Glutamatergic neuron (in vitro differentiated cells): ENCODE results near the gene EML6. TPM values are rescaled to one million over a fixed set of nuclear protein-coding genes. Genes with fewer than 3 reads are reported as not detected.
"Not testable (repeated sequence)": the region's sequence is repeated elsewhere in the genome, so short reads cannot be mapped to it uniquely, and the experiment has no call there.

Experiments used
- DNase-seq: peaks from one replicate; pipeline ENCODE4 v3.0.0; 2022
- H3K27ac Mint-ChIP-seq: one replicate; pipeline ENCODE4 v1.8.0; 2020; ENCODE audit warnings: mild to moderate bottlenecking, mixed read lengths, inconsistent platforms; ENCODE audit not compliant: unreplicated experiment
- H3K27me3 Mint-ChIP-seq: one replicate; pipeline ENCODE4 v1.8.0; 2020; ENCODE audit warnings: mild to moderate bottlenecking, moderate library complexity, mixed read lengths, inconsistent platforms; ENCODE audit not compliant: unreplicated experiment
- H3K36me3 Mint-ChIP-seq: one replicate; pipeline ENCODE4 v1.8.0; 2020; ENCODE audit warnings: mild to moderate bottlenecking, mixed read lengths, inconsistent platforms; ENCODE audit not compliant: unreplicated experiment
- H3K4me1 Mint-ChIP-seq: one replicate; pipeline ENCODE4 v1.8.0; 2020; ENCODE audit warnings: mild to moderate bottlenecking, low read depth, mixed read lengths, inconsistent platforms; ENCODE audit not compliant: unreplicated experiment
- H3K4me3 Mint-ChIP-seq: one replicate; pipeline ENCODE4 v1.8.0; 2020; ENCODE audit warnings: mild to moderate bottlenecking, mixed read lengths, inconsistent platforms; ENCODE audit not compliant: unreplicated experiment
- H3K9me3 Mint-ChIP-seq: one replicate; pipeline ENCODE4 v1.8.0; 2020; ENCODE audit warnings: mild to moderate bottlenecking, moderate library complexity, mixed read lengths, inconsistent platforms; ENCODE audit not compliant: unreplicated experiment
- total RNA-seq: library from RNA; stranded (reverse); fragmentation: NEBNext Ultra II Directional; extraction: Animal tissue kit (Norgen Biotek cat#: 25700); gene quantifications from one replicate; pipeline ENCODE4 v1.2.1, GENCODE V29; 2021; ENCODE audit not compliant: unreplicated experiment
- TF ChIP-seq, protein P1 (sequence below): fragments of 200-600 bp; sonication (generic); IDR thresholded peaks from one replicate; pipeline ENCODE4 v1.5.0; 2021; ENCODE audit not compliant: partially characterized antibody, unreplicated experiment

The EML6 gene
- total RNA-seq, 1 donor from 2014 or later, result 0.91 TPM

DNA sequence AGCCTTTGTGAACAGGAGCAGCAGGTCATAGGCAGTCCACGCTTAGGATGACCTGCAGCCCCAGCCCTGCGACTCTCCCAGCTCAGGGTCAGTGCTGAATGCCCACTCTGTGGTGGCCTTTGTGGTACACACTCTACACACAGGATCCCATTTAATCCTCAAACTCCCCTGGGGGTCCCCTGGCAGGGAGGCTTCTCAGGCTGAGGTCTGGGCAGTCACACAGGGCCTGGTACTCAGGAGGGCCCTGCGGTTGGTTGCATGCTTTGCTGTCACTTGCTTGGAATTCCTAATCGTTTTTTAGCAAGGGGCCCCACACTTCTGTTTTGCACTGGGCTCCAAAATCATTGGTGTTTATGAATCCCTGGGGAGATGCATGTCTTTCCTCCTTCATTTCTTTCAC lies 113.0 kb downstream of the EML6 start:
- TF ChIP-seq, protein P1, sequence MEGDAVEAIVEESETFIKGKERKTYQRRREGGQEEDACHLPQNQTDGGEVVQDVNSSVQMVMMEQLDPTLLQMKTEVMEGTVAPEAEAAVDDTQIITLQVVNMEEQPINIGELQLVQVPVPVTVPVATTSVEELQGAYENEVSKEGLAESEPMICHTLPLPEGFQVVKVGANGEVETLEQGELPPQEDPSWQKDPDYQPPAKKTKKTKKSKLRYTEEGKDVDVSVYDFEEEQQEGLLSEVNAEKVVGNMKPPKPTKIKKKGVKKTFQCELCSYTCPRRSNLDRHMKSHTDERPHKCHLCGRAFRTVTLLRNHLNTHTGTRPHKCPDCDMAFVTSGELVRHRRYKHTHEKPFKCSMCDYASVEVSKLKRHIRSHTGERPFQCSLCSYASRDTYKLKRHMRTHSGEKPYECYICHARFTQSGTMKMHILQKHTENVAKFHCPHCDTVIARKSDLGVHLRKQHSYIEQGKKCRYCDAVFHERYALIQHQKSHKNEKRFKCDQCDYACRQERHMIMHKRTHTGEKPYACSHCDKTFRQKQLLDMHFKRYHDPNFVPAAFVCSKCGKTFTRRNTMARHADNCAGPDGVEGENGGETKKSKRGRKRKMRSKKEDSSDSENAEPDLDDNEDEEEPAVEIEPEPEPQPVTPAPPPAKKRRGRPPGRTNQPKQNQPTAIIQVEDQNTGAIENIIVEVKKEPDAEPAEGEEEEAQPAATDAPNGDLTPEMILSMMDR, result no peak
- peaks cover 8% of the 10 kb centered on the region for H3K4me1 Mint-ChIP-seq
- H3K27me3 Mint-ChIP-seq, result no peaks in the 10 kb centered on the region
- no peaks in the 10 kb centered on the region for H3K36me3 Mint-ChIP-seq
- no peak overlapping the region for H3K4me3 Mint-ChIP-seq
- no peaks in the 10 kb centered on the region for H3K9me3 Mint-ChIP-seq
- no peak for DNase-seq
- no peak overlapping the region for H3K27ac Mint-ChIP-seq

DNA sequence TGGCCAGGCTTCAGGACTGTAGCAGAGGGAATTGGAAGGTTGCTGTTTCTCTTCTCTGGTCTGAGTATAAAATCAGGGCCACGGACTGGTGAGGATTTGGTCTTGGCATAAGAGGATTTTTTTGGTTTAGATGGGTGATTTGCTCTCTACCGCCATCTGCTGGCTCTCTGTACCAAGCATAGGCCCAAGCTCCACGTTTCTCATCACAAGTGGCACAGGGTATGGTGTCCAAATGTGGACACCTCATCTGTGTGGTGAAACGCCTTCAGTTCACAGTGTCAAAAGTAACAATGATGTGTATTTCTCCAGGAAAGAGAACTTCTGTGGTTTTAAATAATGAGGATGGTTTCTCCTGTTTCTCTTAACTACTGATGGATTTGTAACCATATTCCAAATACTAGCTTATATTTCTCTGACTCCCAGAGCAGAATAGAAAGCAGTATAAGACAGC lies 115.1 kb downstream of the EML6 start:
- Mint-ChIP-seq H3K27ac (no peak overlapping the region), H3K36me3 (no peaks in the 10 kb centered on the region), H3K9me3 (no peaks in the 10 kb centered on the region), H3K27me3 (no peaks in the 10 kb centered on the region), H3K4me1 (peaks cover 8% of the 10 kb centered on the region), H3K4me3 (no peak overlapping the region)
- TF ChIP-seq, protein P1, result peak; percentile 83
- peak; percentile 67 for DNase-seq

DNA sequence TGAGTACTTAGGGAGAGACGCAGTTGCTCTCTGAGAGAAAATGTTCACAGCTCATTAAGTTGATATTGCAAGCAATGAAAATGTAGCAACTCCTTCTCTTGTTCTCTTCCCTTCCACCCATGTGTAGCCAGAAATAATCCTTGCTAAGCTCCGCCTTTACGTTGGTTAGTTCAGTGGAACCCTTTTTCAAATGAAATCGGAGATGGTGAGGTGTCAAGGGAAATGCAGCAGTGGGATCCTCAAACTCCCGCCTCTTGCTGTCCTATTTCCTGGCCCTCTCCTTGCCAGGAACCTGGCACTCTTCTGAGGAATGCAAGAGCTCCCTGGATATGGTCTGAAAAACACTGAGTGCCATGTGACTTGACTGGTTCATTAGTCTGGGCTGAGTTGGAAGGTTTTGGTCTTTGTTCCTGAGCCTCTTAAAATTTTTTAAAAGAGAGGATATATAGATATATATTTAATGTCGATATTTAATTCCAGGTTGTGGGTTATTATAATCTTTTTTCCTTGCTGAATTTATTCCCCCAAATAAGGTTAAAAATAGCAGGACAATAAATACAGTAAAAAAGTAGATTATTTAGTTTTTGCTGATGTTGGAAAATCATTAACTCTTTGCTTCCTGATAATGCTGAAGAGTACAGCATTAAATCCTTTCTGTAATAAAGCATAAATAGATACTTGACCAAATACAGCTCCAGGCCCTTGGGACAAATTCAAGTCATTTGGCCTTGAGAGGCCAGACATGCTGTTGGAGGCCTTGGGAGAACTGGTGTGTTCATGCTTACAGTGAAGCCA lies 116.2 kb downstream of the EML6 start:
- DNase-seq, result no peak
- peaks cover 8% of the 10 kb centered on the region for H3K4me1 Mint-ChIP-seq

DNA sequence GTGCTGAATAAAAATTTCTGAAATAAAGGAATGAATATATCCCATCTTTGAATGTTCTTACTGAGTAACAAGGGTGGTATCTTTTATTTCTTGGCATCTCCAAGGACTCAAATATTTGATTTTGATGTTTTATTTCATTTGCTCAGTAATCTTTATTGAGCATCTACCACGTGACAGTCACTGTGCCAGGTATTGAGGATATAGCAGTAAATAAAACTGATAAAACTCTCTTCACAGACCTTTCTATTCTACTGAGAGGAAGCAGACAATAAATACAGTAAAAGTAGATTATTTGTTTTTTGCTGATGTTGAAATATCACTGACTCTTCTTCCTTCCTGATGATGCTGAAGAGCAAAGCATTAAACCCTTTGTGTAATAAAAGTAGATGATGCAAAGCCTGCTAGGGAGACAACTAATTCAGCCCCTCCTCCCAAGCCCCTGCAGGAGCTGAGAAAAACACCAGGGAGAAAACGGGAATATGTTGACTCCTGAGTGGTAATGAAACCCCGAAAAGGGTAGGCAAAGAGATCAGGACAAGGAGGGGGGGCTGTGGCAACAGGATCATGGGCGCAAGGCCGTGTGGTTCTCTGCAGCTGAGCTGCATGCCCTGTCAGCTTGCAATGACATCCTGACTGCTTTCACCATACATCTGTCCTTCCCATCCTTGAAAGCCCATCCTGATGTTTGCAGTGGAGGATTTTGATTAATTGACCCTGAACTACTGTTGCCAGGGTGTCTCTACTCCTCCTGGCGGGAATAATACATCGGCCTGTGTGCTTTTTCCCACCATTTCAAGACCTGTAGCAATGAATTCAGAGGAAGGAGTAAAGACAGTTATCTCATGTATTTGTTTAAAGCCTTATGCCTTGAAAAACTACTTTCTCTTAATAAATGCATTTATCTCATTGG lies 117.4 kb downstream of the EML6 start:
- Mint-ChIP-seq H3K27me3 (peaks cover 2% of the 10 kb centered on the region), H3K4me3 (no peak overlapping the region), H3K27ac (no peak overlapping the region), H3K4me1 (peaks cover 8% of the 10 kb centered on the region), H3K36me3 (no peaks in the 10 kb centered on the region), H3K9me3 (no peaks in the 10 kb centered on the region)
- TF ChIP-seq, protein P1, result no peak
- DNase-seq, result no peak

More for the DNA sequence above, 116.2 kb downstream of the EML6 start:
- no peak overlapping the region for H3K4me3 Mint-ChIP-seq
- H3K27me3 Mint-ChIP-seq, result peaks cover 2% of the 10 kb centered on the region
- TF ChIP-seq, protein P1, result no peak
- H3K27ac Mint-ChIP-seq, result no peak overlapping the region
- H3K36me3 Mint-ChIP-seq, result no peaks in the 10 kb centered on the region
- H3K9me3 Mint-ChIP-seq, result no peaks in the 10 kb centered on the region

DNA sequence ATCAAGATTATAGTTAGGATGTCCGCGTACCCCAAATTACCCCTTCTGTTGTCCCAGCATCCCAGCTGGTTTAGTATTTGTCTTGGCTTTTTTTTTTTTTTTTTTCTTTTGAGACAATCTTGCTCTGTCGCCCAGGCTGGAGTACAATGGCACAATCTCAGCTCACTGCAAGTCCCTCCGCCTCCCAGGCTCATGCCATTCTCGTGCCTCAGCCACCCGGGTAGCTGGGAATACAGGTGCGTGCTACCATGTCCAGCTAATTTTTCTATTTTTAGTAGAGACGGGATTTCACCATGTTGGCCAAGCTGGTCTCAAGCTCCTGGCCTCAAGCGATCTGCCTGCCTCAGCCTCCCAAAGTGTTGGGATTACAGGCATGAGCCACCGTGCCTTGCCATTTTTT lies 118.0 kb downstream of the EML6 start:
- H3K4me3 Mint-ChIP-seq, DNase-seq, H3K9me3 Mint-ChIP-seq, H3K27me3 Mint-ChIP-seq, H3K4me1 Mint-ChIP-seq, H3K27ac Mint-ChIP-seq, H3K36me3 Mint-ChIP-seq: not testable (repeated sequence)
